PFSK-1 (cell line): Measurements from ENCODE around the gene CAB39.

ENCODE experiments used
- FOXP2 ChIP-seq: optimal IDR thresholded peaks from 2 replicates; pipeline ENCODE3; 2011; ENCODE audit warnings: borderline replicate concordance, control low read depth, inconsistent platforms; ENCODE audit not compliant: insufficient read depth; ENCODE audit errors: extremely low read length, extremely low read depth
- POLR2AphosphoS5 ChIP-seq: IDR thresholded peaks from 2 replicates; pipeline ENCODE4 v1.6.1; 2012; ENCODE audit warnings: low read depth, mild to moderate bottlenecking, control low read depth, low read length, moderate library complexity
- SIN3A ChIP-seq: IDR thresholded peaks from 2 replicates; pipeline ENCODE4 v1.6.1; 2012; ENCODE audit warnings: mild to moderate bottlenecking, low read length, moderate library complexity, borderline replicate concordance; ENCODE audit not compliant: insufficient read depth
- TAF1 ChIP-seq: IDR thresholded peaks from 2 replicates; pipeline ENCODE4 v1.6.1; 2012; ENCODE audit warnings: low read length, control low read depth, borderline replicate concordance; ENCODE audit not compliant: insufficient read depth
- TF ChIP-seq, protein P1 (sequence below), 2 experiments: IDR thresholded peaks; 2 replicates each; pipeline versions ENCODE4 v1.6.1 to v1.8.0; 2011 to 2012; ENCODE audit warnings: low read depth in 2 of 2, low read length in 2 of 2, control low read depth in 1 of 2, inconsistent platforms in 1 of 2, mild to moderate bottlenecking in 1 of 2, moderate library complexity in 1 of 2; ENCODE audit not compliant: insufficient read depth in 1 of 2

Gene CAB39

DNA sequence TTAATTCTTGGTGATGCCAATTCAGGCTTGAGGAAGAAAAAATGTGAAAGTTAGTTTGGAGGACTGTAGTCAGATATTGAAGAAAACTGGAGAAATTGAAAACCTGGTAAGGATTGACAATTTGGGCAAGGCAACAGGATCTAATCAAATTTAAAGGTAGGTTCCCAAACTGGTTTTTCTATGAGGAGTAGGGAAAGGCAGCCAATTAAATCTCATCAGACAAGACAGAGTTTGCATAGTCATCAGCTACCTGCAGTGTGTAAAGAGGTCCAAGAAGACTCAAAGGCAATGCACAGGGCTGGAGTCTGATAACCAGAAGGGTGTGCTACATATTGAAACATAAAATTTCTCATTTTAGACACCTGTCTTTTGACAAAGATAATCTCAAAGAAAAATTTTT lies 16.0 kb upstream of the CAB39 start:
- TF ChIP-seq, protein P1, sequence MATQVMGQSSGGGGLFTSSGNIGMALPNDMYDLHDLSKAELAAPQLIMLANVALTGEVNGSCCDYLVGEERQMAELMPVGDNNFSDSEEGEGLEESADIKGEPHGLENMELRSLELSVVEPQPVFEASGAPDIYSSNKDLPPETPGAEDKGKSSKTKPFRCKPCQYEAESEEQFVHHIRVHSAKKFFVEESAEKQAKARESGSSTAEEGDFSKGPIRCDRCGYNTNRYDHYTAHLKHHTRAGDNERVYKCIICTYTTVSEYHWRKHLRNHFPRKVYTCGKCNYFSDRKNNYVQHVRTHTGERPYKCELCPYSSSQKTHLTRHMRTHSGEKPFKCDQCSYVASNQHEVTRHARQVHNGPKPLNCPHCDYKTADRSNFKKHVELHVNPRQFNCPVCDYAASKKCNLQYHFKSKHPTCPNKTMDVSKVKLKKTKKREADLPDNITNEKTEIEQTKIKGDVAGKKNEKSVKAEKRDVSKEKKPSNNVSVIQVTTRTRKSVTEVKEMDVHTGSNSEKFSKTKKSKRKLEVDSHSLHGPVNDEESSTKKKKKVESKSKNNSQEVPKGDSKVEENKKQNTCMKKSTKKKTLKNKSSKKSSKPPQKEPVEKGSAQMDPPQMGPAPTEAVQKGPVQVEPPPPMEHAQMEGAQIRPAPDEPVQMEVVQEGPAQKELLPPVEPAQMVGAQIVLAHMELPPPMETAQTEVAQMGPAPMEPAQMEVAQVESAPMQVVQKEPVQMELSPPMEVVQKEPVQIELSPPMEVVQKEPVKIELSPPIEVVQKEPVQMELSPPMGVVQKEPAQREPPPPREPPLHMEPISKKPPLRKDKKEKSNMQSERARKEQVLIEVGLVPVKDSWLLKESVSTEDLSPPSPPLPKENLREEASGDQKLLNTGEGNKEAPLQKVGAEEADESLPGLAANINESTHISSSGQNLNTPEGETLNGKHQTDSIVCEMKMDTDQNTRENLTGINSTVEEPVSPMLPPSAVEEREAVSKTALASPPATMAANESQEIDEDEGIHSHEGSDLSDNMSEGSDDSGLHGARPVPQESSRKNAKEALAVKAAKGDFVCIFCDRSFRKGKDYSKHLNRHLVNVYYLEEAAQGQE (IDR thresholded peaks at IDR 0.05; ENCODE audit: insufficient read depth in 1 of 2, low read depth in 2 of 2, low read length in 2 of 2): no peak
- TF ChIP-seq TAF1 (no peak), POLR2AphosphoS5 (no peak)

DNA sequence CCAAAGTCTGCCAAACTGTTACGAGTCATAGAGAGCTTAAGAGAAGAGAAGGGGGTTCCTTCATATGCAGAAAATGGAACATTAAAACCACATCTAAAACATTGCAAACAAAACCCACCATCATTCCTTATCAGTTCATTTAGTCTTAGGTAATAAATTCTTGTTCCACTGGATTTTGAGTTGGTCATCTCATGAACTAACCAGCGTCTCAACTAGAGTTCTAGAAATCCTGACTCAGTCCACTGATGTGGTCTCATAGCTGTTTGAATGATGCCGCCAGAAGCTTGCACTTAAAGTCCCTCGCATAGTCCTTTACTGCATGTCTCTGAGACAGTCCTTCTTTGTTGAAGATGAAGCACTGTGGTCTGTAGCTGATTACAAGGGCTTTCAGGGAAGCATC lies 15.0 kb upstream of the CAB39 start:
- TF ChIP-seq TAF1 (no peak), POLR2AphosphoS5 (no peak), SIN3A (no peak), FOXP2 (no peak)
- TF ChIP-seq, protein P1 (IDR thresholded peaks at IDR 0.05; ENCODE audit: insufficient read depth in 1 of 2, low read depth in 2 of 2, low read length in 2 of 2): no peak

GRCh38 chr2:230700447-230700846 lies 12.2 kb upstream of the CAB39 start:
- TF ChIP-seq POLR2AphosphoS5: no peak
- no peak for TF ChIP-seq SIN3A
- TF ChIP-seq TAF1: no peak
- TF ChIP-seq, protein P1 (IDR thresholded peaks at IDR 0.05; ENCODE audit: insufficient read depth in 1 of 2, low read depth in 2 of 2, low read length in 2 of 2): no peak
- no peak for TF ChIP-seq FOXP2

GRCh38 chr2:230701308-230701707 lies 11.3 kb upstream of the CAB39 start:
- TF ChIP-seq, protein P1 (IDR thresholded peaks at IDR 0.05; ENCODE audit: insufficient read depth in 1 of 2, low read depth in 2 of 2, low read length in 2 of 2): no peak
- TF ChIP-seq FOXP2: no peak
- no peak for TF ChIP-seq POLR2AphosphoS5
- no peak for TF ChIP-seq TAF1
- TF ChIP-seq SIN3A: no peak

DNA sequence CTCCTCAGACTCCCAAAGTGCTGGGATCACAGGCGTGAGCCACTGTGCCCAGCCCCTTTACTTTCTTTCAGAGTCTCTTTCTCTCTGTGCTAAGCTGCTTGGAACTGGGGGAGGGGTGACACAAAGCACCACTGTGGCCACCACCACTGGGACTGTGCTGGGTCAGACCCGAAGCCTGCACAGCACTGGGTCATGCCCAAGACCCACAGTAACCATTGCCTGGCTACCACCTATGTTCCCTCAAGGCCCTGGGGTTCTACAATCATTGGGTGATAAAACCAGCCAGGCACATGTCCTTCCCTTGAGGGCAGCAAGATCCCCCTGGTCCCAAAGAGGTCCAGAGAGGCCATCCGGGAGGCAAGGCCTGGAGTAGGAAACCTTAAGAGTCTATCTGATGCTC lies 9.1 kb upstream of the CAB39 start:
- TF ChIP-seq FOXP2: no peak
- no peak for TF ChIP-seq SIN3A
- TF ChIP-seq, protein P1 (IDR thresholded peaks at IDR 0.05; ENCODE audit: insufficient read depth in 1 of 2, low read depth in 2 of 2, low read length in 2 of 2): no peak
- no peak for TF ChIP-seq TAF1
- no peak for TF ChIP-seq POLR2AphosphoS5
